A673 (cell line): ENCODE data around the gene BACH2. TPM values are rescaled to one million over a fixed set of nuclear protein-coding genes. Genes with fewer than 3 reads are reported as not detected.

ENCODE experiments used
- BruUV-seq: library from RNA; stranded (reverse); fragments of 400-500 nt; replicated peaks from 2 replicates; lab custom pipeline; 2021; lab: Mats Ljungman, UMichigan
- CTCF ChIA-PET: fragments of 300-600 bp; sonication (Branson Sonifier 250); formaldehyde crosslinking; loops from one replicate; lab custom pipeline; 2022; ENCODE audit warnings: antibody characterized with exemption; lab: Charles Lee
- POLR2A ChIA-PET: fragments of 300-600 bp; sonication (Branson Sonifier 250); formaldehyde crosslinking; loops from one replicate; lab custom pipeline; 2022; ENCODE audit warnings: antibody characterized with exemption; ENCODE audit not compliant: low non-redundant PET; lab: Charles Lee
- DNase-seq: peaks from one replicate; pipeline ENCODE4 v3.0.0-alpha.2; 2015; ENCODE audit warnings: low spot score
- H3K27ac ChIP-seq: fragments of 200-600 bp; sonication (generic); 2 replicates; pipeline ENCODE4 v1.5.1; 2016; ENCODE audit warnings: mixed run types, low read depth, mild to moderate bottlenecking, mixed read lengths, antibody characterized with exemption, low read length; ENCODE audit not compliant: poor library complexity, severe bottlenecking
- H3K27me3 ChIP-seq: fragments of 200-600 bp; sonication (generic); replicated peaks from 2 replicates; pipeline ENCODE4 v1.6.1; 2017; ENCODE audit warnings: mixed run types, low read depth, mild to moderate bottlenecking, mixed read lengths, antibody characterized with exemption, low read length; ENCODE audit not compliant: insufficient read depth, poor library complexity
- H3K36me3 ChIP-seq: fragments of 200-600 bp; sonication (generic); 2 replicates; pipeline ENCODE4 v1.6.1; 2016; ENCODE audit warnings: mixed run types, mild to moderate bottlenecking, mixed read lengths, antibody characterized with exemption, low read length; ENCODE audit not compliant: insufficient read depth, poor library complexity, severe bottlenecking
- H3K4me1 ChIP-seq: fragments of 200-600 bp; sonication (generic); 2 replicates; pipeline ENCODE4 v1.6.1; 2017; ENCODE audit warnings: mixed run types, mild to moderate bottlenecking, mixed read lengths, antibody characterized with exemption, low read length; ENCODE audit not compliant: insufficient read depth, poor library complexity, severe bottlenecking
- H3K4me3 ChIP-seq: fragments of 200-600 bp; sonication (generic); 2 replicates; pipeline ENCODE4 v1.5.1; 2016; ENCODE audit warnings: low read depth, mixed run types, mild to moderate bottlenecking, mixed read lengths, low read length; ENCODE audit not compliant: poor library complexity, severe bottlenecking
- H3K9me3 ChIP-seq: fragments of 200-600 bp; sonication (generic); 2 replicates; pipeline ENCODE4 v1.6.1; 2016; ENCODE audit warnings: mixed run types, low read depth, mild to moderate bottlenecking, mixed read lengths, antibody characterized with exemption, low read length; ENCODE audit not compliant: poor library complexity, severe bottlenecking
- EZH2 ChIP-seq: fragments of 200-600 bp; sonication (generic); IDR thresholded peaks from 2 replicates; pipeline ENCODE4 v1.6.1; 2017; ENCODE audit warnings: borderline replicate concordance, low read depth, mild to moderate bottlenecking, mixed read lengths, antibody characterized with exemption, low read length; ENCODE audit not compliant: poor library complexity, severe bottlenecking
- intact Hi-C: fragments of 100-400 bp; cut with micrococcal nuclease; formaldehyde crosslinking; loops from one replicate; pipeline ENCODE4 v1.10.0; 2022; ENCODE audit not compliant: unreplicated experiment
- total RNA-seq: library from RNA; stranded (reverse); gene quantifications from 2 replicates; pipeline ENCODE4 v1.2.3, GENCODE V29; 2021
- TF ChIP-seq, protein P1 (sequence below): fragments of 300-800, 200-600 bp; sonication (generic); conservative IDR thresholded peaks from 2 replicates; pipeline ENCODE4 v1.5.1; 2017; ENCODE audit warnings: low read depth, mild to moderate bottlenecking, antibody characterized with exemption, low read length, moderate library complexity, mixed read lengths

Gene BACH2
- total RNA-seq, 1 experiment from 2014 or later: 0.37 TPM

DNA sequence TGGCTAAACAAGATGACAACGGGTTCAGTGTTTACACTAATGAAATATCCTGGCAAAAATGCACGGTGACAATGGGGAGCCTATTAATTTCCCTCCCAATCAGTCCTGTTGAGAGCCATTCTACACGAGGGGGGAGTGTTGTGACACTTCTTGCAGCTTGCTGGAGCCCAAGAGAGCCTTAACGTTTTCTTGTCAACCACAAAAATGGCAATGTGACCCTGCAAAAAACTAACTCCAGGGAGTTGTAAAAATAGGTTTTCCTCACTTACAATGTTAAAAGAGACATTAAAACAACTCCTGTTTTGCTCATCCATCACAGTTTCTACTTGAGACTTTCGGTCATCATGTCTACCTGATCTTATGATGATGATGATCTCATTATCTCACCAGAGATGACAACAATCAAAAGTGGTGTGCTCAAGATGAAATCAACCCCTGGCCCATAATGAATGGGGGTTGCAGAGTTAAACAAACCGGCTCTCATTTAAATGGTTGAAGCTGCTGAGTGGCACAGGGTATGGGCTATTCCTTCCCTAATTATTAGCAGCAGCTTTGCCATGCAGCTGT, 344.5 kb downstream of the BACH2 start:
- no peak for TF ChIP-seq EZH2
- TF ChIP-seq, protein P1, sequence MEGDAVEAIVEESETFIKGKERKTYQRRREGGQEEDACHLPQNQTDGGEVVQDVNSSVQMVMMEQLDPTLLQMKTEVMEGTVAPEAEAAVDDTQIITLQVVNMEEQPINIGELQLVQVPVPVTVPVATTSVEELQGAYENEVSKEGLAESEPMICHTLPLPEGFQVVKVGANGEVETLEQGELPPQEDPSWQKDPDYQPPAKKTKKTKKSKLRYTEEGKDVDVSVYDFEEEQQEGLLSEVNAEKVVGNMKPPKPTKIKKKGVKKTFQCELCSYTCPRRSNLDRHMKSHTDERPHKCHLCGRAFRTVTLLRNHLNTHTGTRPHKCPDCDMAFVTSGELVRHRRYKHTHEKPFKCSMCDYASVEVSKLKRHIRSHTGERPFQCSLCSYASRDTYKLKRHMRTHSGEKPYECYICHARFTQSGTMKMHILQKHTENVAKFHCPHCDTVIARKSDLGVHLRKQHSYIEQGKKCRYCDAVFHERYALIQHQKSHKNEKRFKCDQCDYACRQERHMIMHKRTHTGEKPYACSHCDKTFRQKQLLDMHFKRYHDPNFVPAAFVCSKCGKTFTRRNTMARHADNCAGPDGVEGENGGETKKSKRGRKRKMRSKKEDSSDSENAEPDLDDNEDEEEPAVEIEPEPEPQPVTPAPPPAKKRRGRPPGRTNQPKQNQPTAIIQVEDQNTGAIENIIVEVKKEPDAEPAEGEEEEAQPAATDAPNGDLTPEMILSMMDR: no peak
- Histone ChIP-seq H3K4me1 (no peaks in the 10 kb centered on the region), H3K27ac (no peak overlapping the region), H3K4me3 (no peak overlapping the region), H3K27me3 (peaks cover 43% of the 10 kb centered on the region), H3K9me3 (no peaks in the 10 kb centered on the region), H3K36me3 (no peaks in the 10 kb centered on the region)
- no peak for DNase-seq
- no TSS peak for BruUV-seq
- ChIA-PET POLR2A (no interaction called here), CTCF (no interaction called here)
- intact Hi-C loops: no loop called here

DNA sequence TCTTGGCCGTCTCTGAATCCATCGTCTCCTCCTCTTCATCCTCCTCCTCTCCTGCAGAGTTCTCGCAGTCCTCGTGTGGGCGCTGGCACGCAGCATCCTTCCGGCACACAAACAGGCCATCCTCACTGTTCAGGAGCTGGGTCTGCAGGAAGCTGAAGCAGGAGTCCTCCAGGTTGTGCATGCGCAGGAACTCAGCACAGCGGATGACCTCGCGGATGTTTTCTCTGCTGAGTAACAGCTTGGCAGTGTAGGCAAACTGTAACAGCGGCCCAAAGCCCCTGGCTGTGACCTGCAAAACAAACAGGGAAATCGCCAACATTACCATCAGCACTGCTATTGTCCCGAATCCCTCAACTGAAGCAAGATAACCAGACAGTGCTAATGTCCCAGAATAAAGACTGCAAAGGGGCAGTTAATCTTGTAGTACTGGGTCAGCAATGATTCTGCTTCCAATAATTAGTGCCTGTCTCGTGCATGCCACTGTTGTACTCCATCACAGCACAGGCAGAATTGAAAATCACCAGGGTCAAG, 345.0 kb downstream of the BACH2 start:
- CTCF ChIA-PET: no interaction called here
- BruUV-seq: no TSS peak

DNA sequence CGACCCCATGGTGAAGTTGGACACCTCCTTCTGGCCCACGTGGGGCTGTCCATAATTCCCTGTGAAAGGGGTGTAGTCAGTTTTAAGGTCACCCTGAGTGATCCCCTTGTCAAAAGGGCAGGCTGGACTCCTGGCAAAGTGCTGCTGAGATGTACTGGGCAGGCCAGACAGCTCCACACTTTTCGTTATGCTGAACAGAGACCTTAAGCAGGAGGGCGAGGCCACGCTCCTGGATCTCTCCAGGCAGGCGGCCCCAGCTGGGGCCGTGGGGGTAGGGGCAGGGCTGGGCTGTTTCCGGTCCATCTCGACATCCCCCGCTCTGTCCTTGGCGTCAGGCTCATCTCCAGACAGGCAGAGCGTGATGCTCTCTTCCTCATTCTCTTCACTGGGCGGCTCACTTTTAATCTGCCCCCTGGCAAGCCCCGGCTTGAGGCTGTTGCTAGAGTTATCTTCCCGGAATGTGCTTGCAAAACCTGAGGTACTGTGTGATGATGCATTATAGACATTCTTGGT, 345.7 kb downstream of the BACH2 start:
- ChIA-PET CTCF (no interaction called here), POLR2A (no interaction called here)
- no TSS peak for BruUV-seq
- H3K27ac ChIP-seq: no peak overlapping the region
- peaks cover 37% of the 10 kb centered on the region for H3K27me3 ChIP-seq
- TF ChIP-seq, protein P1: no peak
- H3K9me3 ChIP-seq: no peaks in the 10 kb centered on the region
- DNase-seq: no peak
- H3K36me3 ChIP-seq: no peaks in the 10 kb centered on the region
- intact Hi-C loops: no loop called here
- H3K4me3 ChIP-seq: no peak overlapping the region
- H3K4me1 ChIP-seq: no peaks in the 10 kb centered on the region

More for the DNA sequence above, 345.0 kb downstream of the BACH2 start:
- intact Hi-C loops: no loop called here
- no peaks in the 10 kb centered on the region for H3K9me3 ChIP-seq
- H3K4me1 ChIP-seq: no peaks in the 10 kb centered on the region
- POLR2A ChIA-PET: no interaction called here
- H3K27me3 ChIP-seq: peaks cover 39% of the 10 kb centered on the region
- DNase-seq: no peak
- H3K4me3 ChIP-seq: no peak overlapping the region
- H3K27ac ChIP-seq: no peak overlapping the region
- no peak for TF ChIP-seq EZH2
- TF ChIP-seq, protein P1: no peak
- no peaks in the 10 kb centered on the region for H3K36me3 ChIP-seq
